SU-DHL-6 (cell line): Measurements from ENCODE around the gene ZNF281.

ENCODE experiments used
- H2AFZ ChIP-seq: fragments of 200-600 bp; sonication (generic); 2 replicates; pipeline ENCODE4 v1.6.1; 2014; ENCODE audit warnings: low read depth, mild to moderate bottlenecking, moderate library complexity, mixed read lengths, antibody characterized with exemption, low read length; ENCODE audit not compliant: severe bottlenecking
- H3F3A ChIP-seq: fragments of 200-600 bp; shearing (Covaris generic); 2 replicates; pipeline ENCODE4 v1.6.0; 2016; ENCODE audit warnings: antibody characterized with exemption, mild to moderate bottlenecking; ENCODE audit not compliant: insufficient read depth
- H3K27ac ChIP-seq: fragments of 200-600 bp; sonication (generic); 2 replicates; pipeline ENCODE4 v1.5.1; 2016; ENCODE audit warnings: low read depth, mild to moderate bottlenecking, low read length, moderate library complexity, mixed read lengths
- H3K27me3 ChIP-seq: fragments of 200-600 bp; sonication (generic), shearing (Covaris generic); 2 replicates; pipeline ENCODE4 v1.6.0; 2014; ENCODE audit warnings: mild to moderate bottlenecking, low read length
- H3K36me3 ChIP-seq: fragments of 200-600 bp; sonication (generic); 2 replicates; pipeline ENCODE4 v1.6.1; 2014; ENCODE audit warnings: mild to moderate bottlenecking, low read length, mixed read lengths
- H3K4me2 ChIP-seq: fragments of 300-600, 200-600 bp; shearing (Covaris generic), sonication (generic); 2 replicates; pipeline ENCODE4 v1.6.0; 2014; ENCODE audit warnings: low read length, low read depth, mild to moderate bottlenecking; ENCODE audit not compliant: poor library complexity, severe bottlenecking
- H3K4me3 ChIP-seq: fragments of 200-600 bp; sonication (generic); 2 replicates; pipeline ENCODE4 v1.5.1; 2014; ENCODE audit warnings: antibody characterized with exemption, low read length, mild to moderate bottlenecking, mixed read lengths; ENCODE audit not compliant: insufficient read depth, poor library complexity, severe bottlenecking
- H3K79me2 ChIP-seq: fragments of 200-600 bp; sonication (generic); 2 replicates; pipeline ENCODE4 v1.6.1; 2014; ENCODE audit warnings: mild to moderate bottlenecking, low read length, moderate library complexity; ENCODE audit not compliant: insufficient read depth
- H3K9ac ChIP-seq: fragments of 200-600 bp; sonication (generic); 2 replicates; pipeline ENCODE4 v1.7.0; 2014; ENCODE audit warnings: mild to moderate bottlenecking, low read length
- H3K9me2 ChIP-seq: fragments of 200-600 bp; sonication (generic); replicated peaks from 2 replicates; pipeline ENCODE4 v1.6.1; 2014; ENCODE audit warnings: low read length; ENCODE audit not compliant: insufficient read depth
- H3K9me3 ChIP-seq: fragments of 200-600 bp; sonication (generic); 2 replicates; pipeline ENCODE4 v1.6.1; 2014; ENCODE audit warnings: low read length, mixed read lengths; ENCODE audit not compliant: insufficient read depth
- H4K20me1 ChIP-seq: fragments of 200-600 bp; sonication (generic); 2 replicates; pipeline ENCODE4 v1.6.1; 2014; ENCODE audit warnings: low read depth, mild to moderate bottlenecking, antibody characterized with exemption, low read length, moderate library complexity, mixed read lengths
- EZH2phosphoT487 ChIP-seq: fragments of 200-600 bp; sonication (generic), shearing (Covaris generic); conservative IDR thresholded peaks from 2 replicates; pipeline ENCODE4 v1.6.1; 2018; ENCODE audit warnings: mild to moderate bottlenecking, antibody characterized with exemption, low read length, moderate library complexity, mixed read lengths
- TF ChIP-seq, protein P1 (sequence below): fragments of 200-600 bp; sonication (generic); IDR thresholded peaks from one replicate; pipeline ENCODE4 v1.5.1; 2017; ENCODE audit warnings: antibody characterized with exemption, mild to moderate bottlenecking, low read length, moderate library complexity; ENCODE audit not compliant: insufficient read depth, poor library complexity, severe bottlenecking

The ZNF281 gene

DNA sequence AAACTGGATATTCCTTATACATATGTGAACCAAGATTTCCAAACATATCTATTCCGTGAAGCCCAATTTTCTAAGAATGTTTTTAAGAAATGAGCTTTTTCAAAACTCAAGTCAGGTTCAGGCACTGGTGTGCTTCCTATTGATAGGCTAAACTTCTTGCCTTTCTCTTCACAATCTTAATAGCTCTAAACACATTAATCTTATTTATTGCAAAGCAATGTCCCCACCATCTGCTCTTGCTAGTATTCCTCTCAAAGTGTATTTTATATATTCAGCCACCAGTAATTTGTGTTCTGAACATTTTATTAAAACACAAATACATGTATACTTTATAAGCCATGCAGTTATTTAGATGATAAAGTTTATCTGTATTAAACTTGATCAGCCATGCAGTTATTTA is 11.5 kb downstream of the ZNF281 start:
- Histone ChIP-seq H3K4me3 (no peak overlapping the region), H3K4me2 (no peak overlapping the region), H4K20me1 (peaks cover 14% of the 10 kb centered on the region; the same call in 1 of the 2 replicates), H3K9ac (no peak overlapping the region), H3K9me3 (no peaks in the 10 kb centered on the region), H3F3A (0 out of 2 replicates have a peak, but pooled peaks cover 4% of the 10 kb centered on the region), H3K27me3 (no peaks in the 10 kb centered on the region), H2AFZ (no peak overlapping the region), H3K79me2 (peaks cover 3% of the 10 kb centered on the region; the same call in 1 of the 2 replicates), H3K36me3 (peaks cover 5% of the 10 kb centered on the region; the same call in 1 of the 2 replicates), H3K9me2 (no peaks in the 10 kb centered on the region), H3K27ac (no peak overlapping the region)
- no peak for TF ChIP-seq EZH2phosphoT487
- TF ChIP-seq, protein P1, sequence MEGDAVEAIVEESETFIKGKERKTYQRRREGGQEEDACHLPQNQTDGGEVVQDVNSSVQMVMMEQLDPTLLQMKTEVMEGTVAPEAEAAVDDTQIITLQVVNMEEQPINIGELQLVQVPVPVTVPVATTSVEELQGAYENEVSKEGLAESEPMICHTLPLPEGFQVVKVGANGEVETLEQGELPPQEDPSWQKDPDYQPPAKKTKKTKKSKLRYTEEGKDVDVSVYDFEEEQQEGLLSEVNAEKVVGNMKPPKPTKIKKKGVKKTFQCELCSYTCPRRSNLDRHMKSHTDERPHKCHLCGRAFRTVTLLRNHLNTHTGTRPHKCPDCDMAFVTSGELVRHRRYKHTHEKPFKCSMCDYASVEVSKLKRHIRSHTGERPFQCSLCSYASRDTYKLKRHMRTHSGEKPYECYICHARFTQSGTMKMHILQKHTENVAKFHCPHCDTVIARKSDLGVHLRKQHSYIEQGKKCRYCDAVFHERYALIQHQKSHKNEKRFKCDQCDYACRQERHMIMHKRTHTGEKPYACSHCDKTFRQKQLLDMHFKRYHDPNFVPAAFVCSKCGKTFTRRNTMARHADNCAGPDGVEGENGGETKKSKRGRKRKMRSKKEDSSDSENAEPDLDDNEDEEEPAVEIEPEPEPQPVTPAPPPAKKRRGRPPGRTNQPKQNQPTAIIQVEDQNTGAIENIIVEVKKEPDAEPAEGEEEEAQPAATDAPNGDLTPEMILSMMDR = no peak

DNA sequence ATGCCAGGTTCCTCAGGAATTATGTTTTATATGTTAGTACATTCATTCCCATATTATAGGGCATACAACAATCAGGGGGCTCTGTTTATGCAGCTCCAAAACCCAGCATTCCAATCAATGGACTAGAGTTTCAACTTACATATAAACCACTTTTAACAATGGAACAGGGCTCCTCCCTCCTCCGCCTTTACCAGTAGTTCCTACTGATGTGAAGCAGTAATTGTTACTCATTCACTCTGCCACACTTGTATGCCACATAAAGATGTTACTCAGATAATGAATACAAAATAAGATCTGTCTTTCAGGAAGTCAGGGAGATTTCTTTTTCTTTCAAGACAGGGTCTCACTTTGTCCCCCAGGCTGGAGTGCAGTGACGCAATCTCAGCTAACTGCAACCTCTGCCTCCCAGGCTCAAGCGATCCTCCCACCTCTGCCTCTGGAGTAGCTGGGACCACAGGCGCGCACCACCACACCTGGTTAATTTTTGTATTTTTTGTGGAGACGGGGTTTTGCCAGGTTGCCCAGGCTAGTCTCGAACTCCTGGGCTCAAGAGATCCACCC is 17.1 kb downstream of the ZNF281 start:
- no peaks in the 10 kb centered on the region for H3K36me3 ChIP-seq
- H3K79me2 ChIP-seq = no peaks in the 10 kb centered on the region
- no peaks in the 10 kb centered on the region for H3K9me2 ChIP-seq
- no peaks in the 10 kb centered on the region for H3K9me3 ChIP-seq
- H3K27me3 ChIP-seq = no peaks in the 10 kb centered on the region
- no peak overlapping the region for H3K9ac ChIP-seq
- H2AFZ ChIP-seq = no peak overlapping the region
- no peak overlapping the region for H3K27ac ChIP-seq
- no peak overlapping the region for H3K4me2 ChIP-seq
- H4K20me1 ChIP-seq = no peaks in the 10 kb centered on the region
- no peak overlapping the region for H3K4me3 ChIP-seq
- TF ChIP-seq, protein P1 = no peak
- no peak for TF ChIP-seq EZH2phosphoT487
- H3F3A ChIP-seq = 0 out of 2 replicates have a peak, but pooled peaks cover under 1% of the 10 kb centered on the region

DNA sequence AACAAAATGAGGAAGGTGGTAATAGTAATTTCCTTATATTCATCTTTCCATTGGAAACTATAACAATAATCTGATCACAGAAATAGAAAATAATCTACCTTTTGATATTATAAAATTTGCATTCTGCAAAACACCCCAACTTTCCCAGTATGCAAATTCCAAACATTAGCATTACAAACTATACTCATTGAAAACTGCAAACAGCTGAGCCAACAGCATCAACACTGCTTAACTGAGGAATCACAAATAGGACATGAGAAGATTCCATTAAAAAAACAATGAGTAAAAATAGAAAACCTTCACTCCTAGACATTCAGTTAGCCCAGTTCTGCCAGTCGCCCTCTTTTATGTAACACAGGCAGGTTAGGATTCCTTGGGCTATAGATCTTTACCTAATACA is 18.1 kb downstream of the ZNF281 start:
- no peak overlapping the region for H3K9ac ChIP-seq
- H3K79me2 ChIP-seq = no peaks in the 10 kb centered on the region
- no peaks in the 10 kb centered on the region for H3K27me3 ChIP-seq
- H3K9me2 ChIP-seq = no peaks in the 10 kb centered on the region
- no peak overlapping the region for H3K4me2 ChIP-seq
- no peaks in the 10 kb centered on the region for H4K20me1 ChIP-seq
- H2AFZ ChIP-seq = no peak overlapping the region
- no peaks in the 10 kb centered on the region for H3F3A ChIP-seq
- no peak overlapping the region for H3K4me3 ChIP-seq
- no peaks in the 10 kb centered on the region for H3K9me3 ChIP-seq
- no peak overlapping the region for H3K27ac ChIP-seq
- H3K36me3 ChIP-seq = no peaks in the 10 kb centered on the region
- no peak for TF ChIP-seq EZH2phosphoT487
- TF ChIP-seq, protein P1 = no peak
